HG03066 (cell line): Measurements from ENCODE around the gene PCP4L1.

ENCODE experiments used
- ATAC-seq: cut with Tn5 transposase; IDR thresholded peaks from one replicate; pipeline ENCODE4 v1.9.1; 2021; ENCODE audit warnings: low read depth; ENCODE audit not compliant: unreplicated experiment

The PCP4L1 gene

GRCh38 chr1:161261261-161262235, 3.0 kb downstream of the PCP4L1 start:
- ATAC-seq, result no peak

DNA sequence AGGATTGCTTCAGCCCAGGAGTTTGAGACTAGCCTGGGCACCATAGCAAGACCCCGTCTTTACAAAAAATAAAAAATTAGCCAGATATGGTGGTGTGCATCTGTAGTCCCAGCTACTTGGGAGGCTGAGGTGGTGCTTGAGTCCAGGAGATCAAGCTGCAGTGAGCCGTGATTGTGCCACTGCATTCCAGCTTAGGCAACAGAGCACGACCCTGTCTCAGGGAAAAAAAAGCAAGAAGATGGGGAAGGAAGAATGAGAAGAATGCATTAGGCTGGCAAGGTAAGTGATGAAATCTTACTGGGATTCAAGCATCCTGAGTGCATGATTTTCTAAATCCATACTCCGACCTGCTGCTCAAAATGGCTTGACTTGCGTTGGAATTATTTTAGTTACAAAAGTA, 6.8 kb downstream of the PCP4L1 start:
- ATAC-seq, result no peak

GRCh38 chr1:161266202-161266601, 7.7 kb downstream of the PCP4L1 start:
- no peak for ATAC-seq

GRCh38 chr1:161266836-161267235, 8.3 kb downstream of the PCP4L1 start:
- ATAC-seq, result no peak

DNA sequence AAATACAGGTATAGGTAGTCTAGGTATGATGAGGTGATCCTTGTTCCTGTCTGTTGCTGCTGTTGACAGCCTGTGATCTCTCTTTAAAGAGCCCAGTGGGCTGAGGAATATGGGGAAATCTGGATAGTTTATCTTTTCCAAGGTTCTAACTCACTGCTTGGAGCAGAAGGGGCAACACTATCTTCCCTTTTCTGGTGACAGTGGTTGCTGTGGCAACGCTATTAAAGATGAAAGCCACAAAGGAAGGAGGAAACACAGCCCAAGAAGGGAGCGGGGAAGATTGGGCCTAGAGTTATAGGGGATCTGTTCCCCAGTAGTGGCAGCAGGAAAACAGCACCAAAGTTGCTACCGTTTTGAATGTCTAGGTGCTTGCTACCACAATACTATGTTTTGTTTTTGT, 8.8 kb downstream of the PCP4L1 start:
- no peak for ATAC-seq

DNA sequence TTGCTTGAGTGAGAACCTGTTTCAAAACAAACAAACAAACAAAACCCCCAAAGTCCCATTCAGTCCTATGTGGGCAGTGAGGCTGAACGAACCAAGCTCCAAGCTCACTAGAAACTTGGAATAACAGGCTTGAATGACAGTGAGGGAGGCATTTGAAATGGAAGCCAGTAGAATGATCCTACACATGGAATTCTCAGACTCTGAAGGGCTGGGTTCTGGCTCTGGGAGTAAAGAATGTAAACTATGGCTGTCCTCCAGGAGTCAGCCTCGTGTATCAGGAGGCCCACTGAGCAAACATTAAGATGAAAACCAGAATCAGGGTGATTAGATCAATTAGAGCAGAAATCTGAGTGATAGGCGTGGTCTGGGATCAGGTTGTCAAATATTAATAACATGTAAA, 14.9 kb downstream of the PCP4L1 start:
- no peak for ATAC-seq

GRCh38 chr1:161274874-161275273, 16.3 kb downstream of the PCP4L1 start:
- no peak for ATAC-seq

GRCh38 chr1:161282991-161283390, 24.4 kb downstream of the PCP4L1 start:
- no peak for ATAC-seq

DNA sequence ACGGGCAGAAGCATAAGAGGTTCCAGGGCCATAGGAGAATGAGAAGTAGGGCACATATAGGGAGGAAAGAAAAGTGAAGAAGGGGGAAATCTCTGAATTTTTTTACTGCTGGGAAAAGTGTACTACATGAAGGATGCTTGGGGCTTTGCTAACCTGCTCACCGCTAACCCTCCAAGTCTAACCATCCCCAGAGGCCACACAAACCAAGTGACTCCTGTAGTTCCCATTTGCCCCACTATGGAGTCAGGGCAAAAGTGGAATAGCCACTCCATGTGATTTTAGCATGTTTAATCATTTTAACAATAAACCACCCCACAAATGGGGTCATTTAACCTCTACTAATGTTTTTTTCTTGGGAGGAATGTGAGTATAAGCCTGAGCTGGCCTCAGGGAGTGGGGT, 26.6 kb downstream of the PCP4L1 start:
- ATAC-seq, result no peak

- no peak for ATAC-seq
Measured at GRCh38 chr1:161285521-161285920, 27.0 kb downstream of the PCP4L1 start.

DNA sequence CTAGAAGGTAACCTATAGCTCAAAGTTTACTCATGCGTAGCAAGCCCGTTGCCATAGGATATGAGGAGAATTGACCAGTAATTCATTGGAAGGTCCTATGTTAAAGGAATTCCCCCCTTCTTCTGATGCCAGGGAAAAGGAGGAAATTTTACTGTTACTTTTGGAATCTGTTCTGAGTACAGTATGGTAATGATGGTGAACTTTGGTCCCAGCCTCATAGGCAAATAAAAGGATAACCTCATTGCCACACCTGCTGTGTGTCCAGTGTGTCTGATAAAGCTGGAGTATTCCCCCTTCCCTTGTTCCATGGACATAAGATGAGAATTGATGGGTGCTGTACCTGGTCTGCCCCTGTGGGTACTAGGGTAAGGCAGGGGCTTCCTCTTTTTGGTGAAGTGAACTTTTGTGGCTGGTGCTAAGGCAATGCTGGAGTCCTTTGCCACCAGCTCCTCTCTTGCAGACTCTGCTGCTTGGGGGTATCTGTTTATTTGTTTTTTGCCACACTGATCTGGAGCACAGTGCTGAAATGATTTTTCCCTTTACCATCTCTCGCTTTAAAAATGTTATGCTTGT, 29.0 kb downstream of the PCP4L1 start:
- no peak for ATAC-seq

DNA sequence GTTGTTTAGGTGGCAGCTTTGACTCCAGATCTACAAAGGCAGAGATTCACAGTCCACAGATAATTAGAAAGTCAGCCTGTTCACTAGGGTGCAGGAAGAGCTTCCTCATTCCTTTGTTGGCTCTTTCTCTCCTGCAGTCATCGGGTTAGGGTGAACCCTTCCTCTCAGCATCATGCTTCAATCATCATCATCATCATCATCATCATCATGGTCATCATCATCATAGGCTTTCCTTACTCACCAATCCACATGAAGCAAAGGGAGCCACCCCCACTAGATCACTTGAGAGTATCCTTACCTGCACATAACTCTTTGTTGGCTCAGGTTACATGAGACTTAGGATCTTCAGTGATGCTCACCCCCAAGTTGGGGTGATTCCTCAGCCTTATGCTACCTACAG, 32.2 kb downstream of the PCP4L1 start:
- ATAC-seq, result no peak

DNA sequence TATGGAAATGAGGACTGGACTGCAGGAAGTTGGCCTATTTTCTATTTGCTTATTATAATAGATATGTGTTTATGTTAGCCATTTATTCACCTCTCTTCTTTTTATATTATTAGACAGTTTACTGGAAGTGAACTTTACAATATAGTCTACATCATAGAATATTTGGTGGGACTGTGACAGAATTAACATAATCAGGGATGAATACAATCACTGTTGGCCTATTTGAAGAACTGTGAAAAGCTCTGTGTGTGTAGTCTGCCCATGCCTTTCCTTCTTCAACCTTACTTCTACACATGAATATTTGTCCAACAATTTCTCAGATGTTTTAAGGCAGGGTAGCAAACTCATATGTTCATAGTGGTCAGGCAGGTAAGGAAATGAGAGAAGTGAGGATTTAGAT, 38.9 kb downstream of the PCP4L1 start:
- no peak for ATAC-seq

DNA sequence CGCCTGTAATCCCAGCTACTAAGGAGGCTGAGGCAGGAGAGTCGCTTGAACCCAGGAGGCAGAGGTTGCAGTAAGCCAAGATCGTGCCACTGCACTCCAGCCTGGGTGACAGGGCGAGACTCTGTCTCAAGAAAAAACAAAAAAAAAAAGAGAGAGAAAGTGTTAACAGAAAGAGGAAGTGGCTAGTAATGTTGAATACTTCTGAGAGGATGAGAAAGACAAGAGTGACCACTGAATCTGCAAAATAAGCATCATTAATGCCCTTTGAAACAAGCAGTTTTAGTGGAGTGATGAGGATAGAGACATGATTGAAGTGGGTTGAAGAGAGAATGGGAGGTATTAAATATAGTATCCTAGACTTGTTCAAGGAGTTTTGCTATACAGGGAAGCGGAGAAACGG, 39.6 kb downstream of the PCP4L1 start:
- no peak for ATAC-seq

GRCh38 chr1:161299347-161299746, 40.8 kb downstream of the PCP4L1 start:
- no peak for ATAC-seq

DNA sequence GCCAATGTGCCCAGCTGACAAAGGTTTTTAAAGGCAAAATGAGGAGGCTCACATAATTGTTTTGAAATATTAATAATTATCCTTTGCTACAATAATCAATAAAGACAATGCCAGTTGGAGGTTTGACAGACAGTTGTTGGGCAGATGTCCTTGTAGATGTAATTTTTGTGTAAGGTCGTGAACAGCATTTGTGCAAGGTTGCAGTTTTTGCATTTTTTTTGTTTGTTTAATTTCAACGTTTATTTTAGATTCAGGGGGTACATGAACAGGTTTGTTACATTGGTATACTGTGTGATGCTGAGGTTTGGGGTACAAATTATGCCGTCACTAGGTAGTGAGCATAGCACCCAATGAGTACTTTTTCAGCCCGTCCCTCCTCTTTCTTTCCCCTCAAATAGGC, 41.9 kb downstream of the PCP4L1 start:
- ATAC-seq, result no peak

DNA sequence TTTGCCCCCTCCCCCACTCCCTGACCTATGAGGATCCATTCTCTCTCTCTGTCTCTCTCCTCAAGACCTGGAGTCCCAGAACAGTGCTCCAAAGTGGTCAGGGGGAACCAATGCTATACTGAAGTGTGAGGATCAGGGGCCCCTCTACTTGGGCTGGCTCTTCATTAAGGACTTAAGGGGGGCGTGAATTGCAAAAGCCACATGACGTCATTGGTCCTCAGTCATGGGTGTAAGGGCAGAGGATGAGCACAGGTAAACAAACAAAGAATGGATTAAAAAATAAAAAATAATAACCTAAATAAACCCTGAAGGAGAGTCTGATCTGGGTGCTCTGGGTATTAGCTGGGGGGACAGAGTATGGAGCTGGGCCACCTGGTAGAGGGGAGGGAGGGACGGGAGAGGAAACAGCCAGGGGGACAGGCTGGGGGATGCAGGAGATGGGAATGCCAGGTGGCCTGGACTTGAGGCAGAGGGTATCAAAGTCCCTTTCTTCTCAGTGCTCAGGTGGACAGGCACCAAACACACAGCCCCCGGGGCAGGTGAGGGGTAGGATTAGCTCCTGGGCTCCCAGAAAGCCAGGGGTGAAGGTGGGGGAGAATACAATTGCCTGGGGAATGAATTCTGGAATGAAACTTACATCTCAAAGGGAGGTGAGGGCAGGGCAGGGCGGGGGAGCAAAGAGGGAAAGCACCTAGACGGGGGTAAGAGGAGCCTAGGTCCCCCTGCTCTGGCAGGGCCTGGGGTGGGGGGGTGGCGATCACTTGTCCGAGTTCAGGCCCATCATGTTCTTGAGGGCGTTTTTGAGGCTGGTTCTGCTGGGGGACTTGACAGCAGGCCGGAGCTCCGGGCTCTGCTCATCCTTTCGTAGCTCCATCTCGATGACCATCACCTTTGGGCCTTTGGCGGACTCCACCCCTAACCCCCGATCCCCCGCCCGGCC, 46.7 kb downstream of the PCP4L1 start:
- ATAC-seq, result no peak

DNA sequence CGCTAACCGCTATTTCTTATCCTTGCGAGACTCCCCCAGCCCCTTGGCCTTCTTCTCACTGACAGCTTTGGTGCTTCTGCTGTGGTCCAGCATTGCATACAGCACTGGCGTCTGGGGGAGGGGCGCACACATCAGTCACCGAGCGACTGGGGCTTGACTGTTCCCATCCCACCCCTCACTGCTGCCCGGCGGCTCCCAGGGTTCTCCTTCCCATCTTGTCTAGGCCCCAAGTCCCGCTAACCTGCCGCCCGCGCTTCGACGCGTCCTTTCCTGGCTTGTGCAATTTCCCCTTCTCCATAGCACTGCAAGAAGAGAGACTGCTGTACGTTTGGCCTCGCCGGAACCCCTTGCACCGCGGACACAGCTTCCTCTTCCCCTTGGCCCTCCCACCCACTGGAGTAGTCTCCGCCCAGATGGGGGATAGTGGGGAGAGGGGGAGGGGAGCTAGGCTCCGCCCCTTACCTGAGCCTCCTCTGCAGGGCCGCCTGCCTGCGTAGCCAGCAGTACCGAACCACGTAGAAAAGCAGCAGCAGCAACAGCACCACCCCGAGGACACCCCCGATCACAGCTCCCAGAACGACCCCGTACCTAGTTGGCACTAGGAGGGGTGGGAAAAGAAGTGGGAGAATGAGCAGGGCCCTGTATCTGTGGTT, 47.4 kb downstream of the PCP4L1 start:
- ATAC-seq, result peak; percentile 80

GRCh38 chr1:161307230-161307768, 48.8 kb downstream of the PCP4L1 start:
- ATAC-seq, result no peak
